Heart left ventricle (tissue), 16 donors: ENCODE results near the gene PARM1. TPM values are rescaled to one million over a fixed set of nuclear protein-coding genes. Genes with fewer than 3 reads are reported as not detected.

Experiments used
- ATAC-seq, 4 donors: fragments of 200-7000 bp; cut with Tn5 transposase; one replicate each; pipeline ENCODE4 v1.9.1; 2020 to 2022; ENCODE audit warnings: moderate library complexity in 4 of 4, mild to moderate bottlenecking in 3 of 4, moderate number of reproducible peaks in 1 of 4
- DNase-seq, 5 donors: peaks; one replicate each; pipeline ENCODE4 v3.0.0-alpha.2; 2020
- H3K27ac ChIP-seq, 12 donors: fragments of 200-600 bp; sonication (generic) in 4 of 12; one replicate each; pipeline versions ENCODE4 v1.5.0 to v1.8.0; 2016 to 2022; ENCODE audit warnings: mild to moderate bottlenecking in 2 of 12
- H3K27me3 ChIP-seq, 9 donors: fragments of 200-600 bp; sonication (generic) in 2 of 9; one replicate each; pipeline versions ENCODE4 v1.5.1 to v1.8.0; 2016 to 2022; ENCODE audit warnings: mild to moderate bottlenecking in 3 of 9
- H3K36me3 ChIP-seq, 9 donors: fragments of 200-600 bp; sonication (generic) in 2 of 9; one replicate each; pipeline versions ENCODE4 v1.5.0 to v1.8.0; 2018 to 2022; ENCODE audit warnings: mild to moderate bottlenecking in 2 of 9
- H3K4me1 ChIP-seq, 12 donors: fragments of 200-600 bp; sonication (generic) in 4 of 12; one replicate each; pipeline versions ENCODE4 v1.5.0 to v1.8.0; 2016 to 2022; ENCODE audit warnings: mild to moderate bottlenecking in 3 of 12
- H3K4me3 ChIP-seq, 12 donors: fragments of 200-600 bp; sonication (generic) in 4 of 12; one replicate each; pipeline versions ENCODE4 v1.5.0 to v1.8.0; 2017 to 2022; ENCODE audit warnings: mild to moderate bottlenecking in 9 of 12, moderate library complexity in 4 of 12
- H3K9me3 ChIP-seq, 12 donors: fragments of 200-600 bp; sonication (generic) in 4 of 12; one replicate each; pipeline versions ENCODE4 v1.5.0 to v1.8.0; 2016 to 2022; ENCODE audit warnings: mild to moderate bottlenecking in 1 of 12
- CTCF ChIP-seq, 12 donors: fragments of 200-600 bp; sonication (generic) in 4 of 12; IDR thresholded peaks; one replicate each; pipeline versions ENCODE4 v1.5.0 to v1.8.0; 2018 to 2022; ENCODE audit warnings: antibody characterized with exemption in 12 of 12, mild to moderate bottlenecking in 5 of 12
- POLR2A ChIP-seq, 2 donors: fragments of 450-650 bp; IDR thresholded peaks; one replicate each; pipeline ENCODE4 v1.6.1; 2017; ENCODE audit warnings: antibody characterized with exemption in 2 of 2, mild to moderate bottlenecking in 2 of 2, moderate library complexity in 2 of 2
- WGBS, 4 donors: extraction: QIAGEN DNeasy Blood & Tissue Kit in 2 of 4; methylation state at CpG; one replicate each; pipeline versions ENCODE4 v1.1.5 to v1.1.7; 2013 to 2018; 5-methylcytosine and 5-hydroxymethylcytosine counted together
- intact Hi-C, 10 donors: fragments of 100-400 bp; cut with DNase I; formaldehyde crosslinking; loops; one replicate each; pipeline versions ENCODE4 v1.11.1 to v1.14.2; 2022
- long read RNA-seq, 3 donors: library from polyadenylated mRNA; unstranded; transcript quantifications; one replicate each; pipeline ENCODE4 v2.0.0, GENCODE V29; 2020 to 2021
- polyA plus RNA-seq, 2 donors: library from polyadenylated mRNA; stranded (reverse); fragments of 200-250 nt; gene quantifications; one replicate each; pipeline ENCODE4 v1.2.3, GENCODE V29; 2013
- total RNA-seq, 9 donors: library from RNA; depleted of rRNA in 2 of 9; stranded (reverse); fragments of >200 nt in 2 of 9; fragmentation: NEBNext Ultra II Directional in 3 of 9; extraction: Animal tissue kit (Norgen Biotek cat#: 25700) in 3 of 9; gene quantifications; one replicate each; pipeline versions ENCODE4 v1.1.0 to v1.2.4, GENCODE V29; 2016 to 2023
- donor health status: ischemic (EF 13 %, LVEDD 7.1; RV severe dilation, severe dysfunction).
- donor health status: healthy with polysubstance abuse.
- donor health status: DM: no; HTN: yes; CAD: no.
- donor health status: DM: no; HTN: no; CAD: no.
- donor health status: ischemic (EF 25% LVEDD 6.9; RV normal size, moderate dysfunction).
- donor health status: ischemic (EF 25% LVEDD 5.7; RV mildly dilated, moderate dysfunction).
- donor health status: healthy.
- donor health status: DM: yes; HTN: yes; CAD: no.
- donor health status: ischemic (EF 35%, LVEDD 5.7; RV mildly dilated, moderate dysfunction).
- donor health status: nonischemic (EF 11% LVEDD 7.7; RV severe dilation, severe dysfunction).
- donor health status: DM: yes; HTN: yes; CAD: no.
- donor health status: PGD.
- donor health status: ischemic (EF 29% LVEDD 5.4; RV normal size, mild dysfunction).
- donor health status: nonischemic (EF 23%, LVEDD 6.1; RV moderate dilation, normal function).

The PARM1 gene, protein sequence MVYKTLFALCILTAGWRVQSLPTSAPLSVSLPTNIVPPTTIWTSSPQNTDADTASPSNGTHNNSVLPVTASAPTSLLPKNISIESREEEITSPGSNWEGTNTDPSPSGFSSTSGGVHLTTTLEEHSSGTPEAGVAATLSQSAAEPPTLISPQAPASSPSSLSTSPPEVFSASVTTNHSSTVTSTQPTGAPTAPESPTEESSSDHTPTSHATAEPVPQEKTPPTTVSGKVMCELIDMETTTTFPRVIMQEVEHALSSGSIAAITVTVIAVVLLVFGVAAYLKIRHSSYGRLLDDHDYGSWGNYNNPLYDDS
- 100 to 1,000 TPM in 5 of 9 donors, 10 to 100 TPM in 4; 40.1 to 144 (median 103) TPM for total RNA-seq
- polyA plus RNA-seq = 10 to 100 TPM; 28.8 to 51.2 TPM
- long read RNA-seq, donor 1, full-length matches to known transcripts = 97 of 163 reads
- long read RNA-seq, donor 1, partial matches to known transcripts = 17 of 163 reads
- long read RNA-seq, donor 1, other reads (novel, unspliced or antisense) = 49 of 163 reads
- long read RNA-seq, donor 2, full-length matches to known transcripts = 191 of 283 reads
- long read RNA-seq, donor 2, partial matches to known transcripts = 73 of 283 reads
- long read RNA-seq, donor 2, other reads (novel, unspliced or antisense) = 19 of 283 reads
- long read RNA-seq, donor 3, full-length matches to known transcripts = 43 of 82 reads
- long read RNA-seq, donor 3, partial matches to known transcripts = 34 of 82 reads
- long read RNA-seq, donor 3, other reads (novel, unspliced or antisense) = 5 of 82 reads

DNA sequence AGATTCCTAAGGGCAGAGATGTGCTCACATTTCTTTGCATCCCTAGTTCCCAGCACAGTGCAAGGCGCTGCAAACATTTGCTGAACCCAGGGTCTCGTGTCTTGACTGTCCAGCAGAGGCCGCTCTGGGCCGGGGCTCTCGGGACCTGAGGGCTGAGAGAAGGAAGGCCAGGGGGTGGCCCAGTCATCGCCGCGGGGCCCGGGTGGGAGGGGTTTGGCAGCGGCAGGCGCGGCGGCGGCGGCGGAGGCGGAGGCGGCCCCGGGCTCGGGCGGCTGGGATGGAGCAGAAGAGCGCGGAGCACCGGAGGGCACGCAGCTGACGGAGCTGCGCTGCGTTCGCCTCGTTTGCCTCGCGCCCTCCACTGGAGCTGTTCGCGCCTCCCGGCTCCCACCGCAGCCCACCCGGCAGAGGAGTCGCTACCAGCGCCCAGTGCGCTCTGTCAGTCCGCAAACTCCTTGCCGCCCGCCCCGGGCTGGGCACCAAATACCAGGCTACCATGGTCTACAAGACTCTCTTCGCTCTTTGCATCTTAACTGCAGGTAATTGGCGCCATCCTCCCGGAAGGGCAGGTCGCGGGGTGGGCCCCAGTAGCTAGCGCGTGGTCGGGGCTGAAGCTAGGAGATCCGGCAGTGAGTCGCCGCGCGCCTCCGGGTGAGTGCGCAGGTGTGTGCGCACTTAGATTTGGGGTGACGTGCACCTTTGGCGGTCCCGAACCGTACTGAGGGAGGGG, at the start of gene PARM1:
Gene PARM1 (plus strand): TSS at position 285 of the 730 bp plus-strand sequence. CDS start 212 bp downstream, at position 497.
- peak; percentile 44 to 82 (median 70) for TF ChIP-seq CTCF (IDR thresholded peaks at IDR 0.05)
- TF ChIP-seq POLR2A (IDR thresholded peaks at IDR 0.05) = peak; percentile 26 to 81
- H3K4me3 ChIP-seq = peak within 1 kb of the TSS; percentile 53 to 86 (median 74)
- 0 to 2% (median 1%) methylated on average over 24 to 64 of the region's 64 CpGs for WGBS, 4 donors
- H3K9me3 ChIP-seq = no peaks in the 10 kb centered on the region
- H3K27me3 ChIP-seq = peaks cover 0 to 36% (median 0%) of the 10 kb centered on the region in 9 donors
- intact Hi-C loops = loop anchor here in 9 of 10 donors (2.0 to 10.0 kb wide), 17 partner anchors 34 to 582 kb away; partner anchors contain the start of genes RCHY1 (in 2 of the 9) and THAP6 (in 2 of the 9)
- H3K27ac ChIP-seq = peak within 1 kb of the TSS; percentile 44 to 91 (median 80)
- no peaks in the 10 kb centered on the region for H3K36me3 ChIP-seq
- peak; percentile 90 to 95 (median 93) for DNase-seq
- peak; percentile 86 to 98 (median 95) for ATAC-seq
- peaks cover 0 to 29% (median 9%) of the 10 kb centered on the region in 12 donors for H3K4me1 ChIP-seq

GRCh38 chr4:74884266-74884665, 48.6 kb upstream of the PARM1 start:
- Histone ChIP-seq H3K9me3 (peaks cover 0 to 9% (median 0%) of the 10 kb centered on the region in 12 donors), H3K36me3 (no peaks in the 10 kb centered on the region), H3K4me3 (no peak overlapping the region), H3K27ac (no peak overlapping the region), H3K4me1 (peaks cover 0 to 7% (median 0%) of the 10 kb centered on the region in 12 donors), H3K27me3 (no peaks in the 10 kb centered on the region)
- TF ChIP-seq POLR2A (IDR thresholded peaks at IDR 0.05) (no peak), CTCF (IDR thresholded peaks at IDR 0.05) (no peak)
- intact Hi-C loops = no loop called here
- WGBS, 4 donors = 31 to 58% (median 46%) methylated on average over 2 of the region's 2 CpGs
- DNase-seq = no peak
- ATAC-seq = no peak

- intact Hi-C loops = no loop called here
- no peak overlapping the region for H3K4me3 ChIP-seq
- peaks cover 0 to 9% (median 0%) of the 10 kb centered on the region in 12 donors for H3K9me3 ChIP-seq
- TF ChIP-seq POLR2A (IDR thresholded peaks at IDR 0.05) (no peak), CTCF (IDR thresholded peaks at IDR 0.05) (no peak)
- no peak for DNase-seq
- WGBS, 4 donors = 71 to 88% (median 78%) methylated on average over 4 of the region's 4 CpGs
- H3K27me3 ChIP-seq = no peaks in the 10 kb centered on the region
- no peaks in the 10 kb centered on the region for H3K36me3 ChIP-seq
- peaks cover 0 to 7% (median 0%) of the 10 kb centered on the region in 12 donors for H3K4me1 ChIP-seq
- ATAC-seq = no peak
- H3K27ac ChIP-seq = no peak overlapping the region
Measured at GRCh38 chr4:74886484-74886883, 46.4 kb upstream of the PARM1 start.
